KG1 (cell line): ENCODE results near the gene ANK3.

Experiments
- DNase-seq: peaks from one replicate; lab custom pipeline; 2025; lab: John Stamatoyannopoulos, UW

Gene ANK3

GRCh38 chr10:60138842-60139241 lies 250.8 kb downstream of the ANK3 start:
- DNase-seq = no peak

DNA sequence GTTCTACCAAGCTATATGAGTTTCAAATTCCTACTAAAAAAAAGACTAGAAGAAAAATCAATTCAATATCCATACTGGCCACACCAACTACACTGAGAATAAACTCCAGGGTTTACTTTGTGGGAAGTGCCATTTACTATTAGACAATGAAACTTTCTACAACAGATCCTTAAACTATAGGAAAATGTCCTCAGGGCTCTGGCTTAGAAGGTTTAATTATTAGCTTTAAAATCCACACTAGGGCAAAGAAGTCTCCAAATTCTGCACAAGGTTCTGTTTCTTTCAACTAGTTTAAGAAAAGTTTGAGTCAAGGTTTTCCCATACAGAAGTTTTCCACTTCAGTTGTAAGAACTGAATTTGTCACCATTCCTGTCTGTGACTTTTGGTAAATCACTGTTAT lies 251.6 kb downstream of the ANK3 start:
- DNase-seq = no peak

DNA sequence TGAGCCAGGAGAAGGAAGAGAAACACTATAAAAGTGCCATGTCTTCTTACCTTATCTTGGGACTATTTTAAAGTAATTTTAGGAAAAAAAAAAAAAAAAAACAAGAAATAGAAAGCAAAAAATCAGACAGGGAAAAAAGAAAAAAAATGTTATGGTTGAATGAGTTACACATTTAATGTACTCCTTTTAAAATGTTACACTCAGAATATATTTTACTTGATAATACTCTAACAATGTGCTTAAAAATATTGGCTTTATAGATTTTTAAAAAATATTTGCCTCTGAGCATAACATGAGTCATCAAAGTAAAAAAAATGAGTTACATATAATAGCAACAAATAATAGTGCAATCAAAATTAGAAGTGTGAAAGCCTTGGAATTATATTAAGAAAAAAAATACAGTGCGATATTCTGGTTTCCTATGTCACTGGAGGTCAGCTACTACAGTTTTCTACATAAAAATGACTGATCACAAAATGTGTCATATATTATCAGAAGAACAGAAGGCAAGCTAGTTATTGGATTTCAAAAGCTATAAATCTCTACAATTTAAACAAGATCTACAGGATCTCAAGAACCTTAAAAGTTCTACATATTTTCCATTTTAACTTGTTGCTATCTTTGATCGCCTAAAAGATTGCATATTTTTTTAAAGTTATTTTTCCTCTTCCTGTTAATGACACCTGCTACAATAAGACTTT lies 252.2 kb downstream of the ANK3 start:
- DNase-seq = no peak

DNA sequence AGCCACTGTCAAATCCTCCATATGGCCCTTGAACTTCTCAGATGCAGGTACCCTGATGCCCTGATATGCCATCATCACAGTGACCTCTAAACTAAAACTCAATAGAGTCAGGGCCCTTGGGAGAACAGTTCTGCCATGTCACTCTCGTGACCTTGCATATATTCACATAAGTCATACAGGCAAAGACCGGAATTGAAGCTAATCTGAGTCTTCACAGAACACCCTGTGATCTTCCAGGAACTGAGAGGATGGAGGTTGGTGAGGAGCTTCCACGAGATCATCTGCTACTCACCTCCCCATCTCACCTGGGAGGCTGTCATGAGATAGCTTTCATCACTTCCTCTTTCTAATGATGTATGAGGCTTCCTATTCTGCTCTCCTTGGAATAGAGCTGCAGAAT lies 254.7 kb downstream of the ANK3 start:
- no peak for DNase-seq

DNA sequence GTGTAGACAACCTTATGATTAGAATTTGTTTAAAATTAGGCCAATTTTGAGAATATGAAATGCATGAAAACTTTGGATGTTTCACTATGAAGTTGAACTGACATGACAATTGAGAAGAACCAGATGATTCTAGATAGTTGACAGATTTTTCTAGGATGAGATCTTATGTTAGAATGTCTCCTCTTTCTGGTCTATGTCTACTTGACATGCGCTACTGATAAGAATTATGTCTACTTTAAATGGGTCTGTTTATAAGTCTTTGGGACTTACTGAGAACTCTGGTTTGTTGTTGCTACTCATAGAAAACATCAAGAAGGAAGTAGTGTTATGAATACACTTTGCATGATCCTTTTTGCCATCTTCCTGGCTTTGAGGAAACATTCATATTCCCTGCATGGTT lies 255.1 kb downstream of the ANK3 start:
- DNase-seq = no peak

GRCh38 chr10:60130130-60130579 lies 259.5 kb downstream of the ANK3 start:
- no peak for DNase-seq

- no peak for DNase-seq
Observed at GRCh38 chr10:60125895-60126294, 263.8 kb downstream of the ANK3 start.

GRCh38 chr10:60124536-60124935 lies 265.1 kb downstream of the ANK3 start:
- DNase-seq = no peak

DNA sequence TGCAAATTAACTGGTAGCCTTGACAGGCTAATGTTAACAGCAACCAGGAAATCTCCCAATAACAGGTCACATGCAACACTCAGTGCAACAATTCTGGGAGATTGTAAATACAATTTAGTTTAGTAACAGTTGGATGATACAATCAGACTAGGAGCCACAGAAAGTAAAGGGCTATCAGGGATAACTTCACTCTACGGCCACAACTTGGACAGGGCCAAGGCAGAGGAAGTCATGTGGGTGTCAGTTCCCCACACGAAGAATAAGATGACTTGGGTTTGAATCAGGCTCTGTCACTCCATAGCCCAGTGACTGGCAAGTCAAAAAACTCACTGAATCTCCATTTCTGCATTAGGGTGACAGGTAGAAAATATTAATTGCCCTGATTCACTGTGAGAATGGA lies 266.0 kb downstream of the ANK3 start:
- no peak for DNase-seq

DNA sequence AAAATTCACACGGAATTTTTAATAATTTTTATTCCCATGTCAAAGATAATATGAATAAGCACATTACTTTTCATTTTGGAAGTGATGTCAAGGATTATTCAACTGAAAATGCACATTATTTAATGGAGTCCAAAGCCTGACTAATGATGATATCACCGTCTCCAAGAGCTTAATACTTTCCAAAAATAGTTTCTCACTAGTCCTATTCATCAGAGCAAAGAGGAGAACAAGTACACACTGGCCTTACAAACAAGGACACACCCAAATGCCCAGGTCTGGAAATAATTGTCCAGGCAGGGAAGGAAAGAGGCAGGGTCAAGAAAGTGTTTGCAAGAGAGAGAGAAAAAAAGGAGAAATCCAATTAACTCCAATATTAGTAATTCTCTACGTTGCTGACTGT lies 266.5 kb downstream of the ANK3 start:
- no peak for DNase-seq

GRCh38 chr10:60122190-60122589 lies 267.5 kb downstream of the ANK3 start:
- no peak for DNase-seq

DNA sequence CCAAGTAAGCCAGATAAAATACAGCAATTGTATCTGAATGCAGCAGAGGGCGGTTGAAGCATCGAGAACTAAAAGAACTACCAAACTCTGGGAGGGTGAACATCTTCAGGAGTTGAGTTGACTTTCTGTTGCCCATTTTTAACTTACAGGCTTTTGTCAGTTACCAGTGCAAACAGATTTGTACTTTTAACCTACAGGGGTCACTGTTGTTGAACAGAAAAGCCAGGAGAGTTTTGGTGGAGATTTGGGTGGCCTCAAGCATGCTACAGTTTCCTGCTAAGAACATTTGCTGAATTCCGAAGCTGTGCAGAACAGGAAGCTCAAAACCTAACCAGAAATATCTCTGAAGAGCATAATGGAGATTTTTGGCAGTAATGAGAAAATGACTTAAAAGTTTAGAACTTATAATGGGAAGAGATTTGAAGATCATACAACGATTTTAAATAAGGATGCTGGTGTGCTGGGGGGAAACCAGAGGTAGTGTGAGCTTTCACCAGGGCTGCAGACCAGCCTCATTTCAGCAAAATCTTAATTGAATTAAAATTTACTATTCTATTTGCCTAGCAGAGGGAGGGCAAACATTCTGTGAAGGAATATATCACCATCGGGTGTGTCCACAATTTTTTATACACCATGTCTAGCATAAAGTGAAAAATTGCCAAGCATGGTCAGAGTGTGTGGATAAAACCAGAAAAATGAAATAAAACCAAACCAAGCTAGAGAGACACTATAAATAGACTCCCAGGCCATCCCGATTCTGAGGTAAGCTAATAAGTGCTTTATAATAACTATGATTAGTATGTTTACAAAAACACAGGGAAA lies 274.7 kb downstream of the ANK3 start:
- no peak for DNase-seq

DNA sequence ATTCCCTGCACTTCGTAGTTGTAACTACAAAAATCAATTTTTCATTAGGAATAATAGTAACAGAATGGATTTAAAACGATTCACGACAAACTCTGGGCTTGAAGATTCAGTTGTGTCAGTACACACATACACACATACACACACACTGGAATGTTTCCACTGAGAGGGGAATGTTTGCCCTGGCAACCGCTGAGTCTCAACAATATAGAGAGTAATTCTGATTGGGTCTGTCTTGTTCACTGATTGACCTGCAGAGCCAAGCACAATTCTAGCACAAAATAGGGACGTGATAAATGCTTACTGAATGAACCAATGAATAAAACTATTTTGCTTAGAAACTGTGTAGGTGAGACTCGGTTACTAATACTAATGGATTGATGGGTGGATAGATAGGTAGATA lies 278.9 kb downstream of the ANK3 start:
- no peak for DNase-seq

GRCh38 chr10:60107308-60107976 lies 282.2 kb downstream of the ANK3 start:
- DNase-seq = no peak

DNA sequence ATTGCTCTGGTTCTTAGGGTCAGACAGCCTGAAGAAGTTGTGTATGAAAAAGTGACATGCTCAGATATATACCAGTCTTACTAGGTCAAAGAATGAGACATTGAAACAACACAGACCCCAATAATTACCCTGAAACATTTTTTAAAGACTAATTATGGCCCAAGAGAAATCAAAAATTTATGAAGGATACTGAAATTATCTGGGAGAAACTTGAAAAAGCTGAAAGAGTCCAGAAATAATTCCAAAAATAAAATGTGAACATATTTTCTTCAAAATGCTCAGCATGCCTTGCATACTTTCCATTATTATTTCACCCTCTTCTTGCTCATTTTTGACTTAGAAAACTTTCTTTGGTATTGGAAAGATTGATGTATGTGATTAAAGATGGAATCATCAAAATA lies 284.4 kb downstream of the ANK3 start:
- DNase-seq = no peak

- no peak for DNase-seq
Observed at GRCh38 chr10:60101821-60102220, 287.9 kb downstream of the ANK3 start.

DNA sequence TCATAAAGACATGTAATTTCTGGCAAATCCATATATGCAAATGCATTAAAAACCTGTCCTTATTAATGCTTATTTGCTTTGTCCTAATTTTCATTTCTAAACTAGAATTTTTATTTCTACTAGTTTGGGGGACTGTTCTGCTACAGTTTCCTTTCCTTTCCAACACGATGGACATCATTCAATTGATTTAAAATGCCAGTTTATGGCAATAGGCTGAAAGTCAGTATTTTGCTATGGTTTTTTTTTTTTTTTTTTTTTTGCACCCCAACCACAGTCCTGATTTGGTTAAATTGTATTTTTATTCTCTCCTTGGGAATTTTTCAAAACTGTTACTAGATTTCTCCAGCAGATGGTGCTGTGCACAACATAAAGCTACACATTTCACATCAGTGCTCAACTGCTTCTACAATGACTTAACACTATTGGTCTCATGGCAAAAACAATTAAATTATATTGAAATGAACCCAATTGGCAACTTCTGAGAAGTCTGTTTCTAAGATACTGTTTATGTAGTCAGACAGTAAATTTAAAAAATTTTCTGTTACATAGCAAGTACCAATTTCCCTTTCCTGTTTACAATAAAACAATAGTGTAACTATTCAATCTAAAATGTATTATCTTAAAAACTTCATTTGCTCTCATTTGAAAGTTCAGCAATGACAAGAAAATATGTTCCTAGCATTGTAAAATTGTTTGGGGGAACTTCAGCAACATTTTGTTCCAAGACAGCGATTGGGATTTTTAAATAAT lies 289.5 kb downstream of the ANK3 start:
- DNase-seq = no peak

DNA sequence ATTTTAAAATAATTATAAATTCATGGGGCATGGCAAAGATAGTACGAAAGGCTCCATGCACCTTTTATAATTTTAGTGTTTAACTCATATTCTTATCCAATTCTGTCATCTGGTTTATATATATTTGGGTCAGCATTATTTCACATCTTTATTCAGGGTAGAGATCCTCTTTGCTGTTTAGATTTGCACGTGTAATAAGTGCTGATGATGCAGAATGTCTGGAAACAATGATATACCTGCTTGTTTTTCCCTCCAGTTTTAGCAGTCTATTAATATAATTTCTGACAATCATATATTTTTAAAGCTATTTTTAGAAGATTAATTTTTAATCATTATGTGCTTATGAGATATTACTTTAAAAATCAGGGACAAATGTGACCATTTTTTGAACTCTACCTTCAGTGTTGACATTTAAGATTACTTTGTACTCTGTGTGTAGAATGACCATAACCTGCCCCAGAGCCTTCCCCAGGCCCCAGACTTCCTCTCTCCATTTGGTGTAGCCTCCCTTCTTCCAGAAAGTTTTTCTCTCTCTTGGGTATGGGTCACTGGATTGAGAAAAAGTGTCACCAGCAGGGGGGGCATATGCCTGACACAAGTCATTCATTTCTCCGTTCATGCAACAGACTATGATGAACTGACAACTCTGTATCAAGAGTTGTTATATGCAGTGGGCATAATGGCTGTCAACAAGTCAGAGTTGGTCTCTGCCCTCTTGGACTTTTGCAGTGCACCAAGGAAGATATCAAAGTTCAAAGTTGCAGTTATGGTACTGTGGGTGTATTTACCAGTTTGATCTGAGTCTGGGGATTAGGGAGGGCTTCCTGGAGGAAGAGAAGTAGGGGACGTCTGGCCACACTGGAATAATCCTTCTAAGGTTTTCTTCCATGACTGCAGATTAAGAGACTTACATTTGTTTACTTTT lies 290.7 kb downstream of the ANK3 start:
- DNase-seq = no peak

DNA sequence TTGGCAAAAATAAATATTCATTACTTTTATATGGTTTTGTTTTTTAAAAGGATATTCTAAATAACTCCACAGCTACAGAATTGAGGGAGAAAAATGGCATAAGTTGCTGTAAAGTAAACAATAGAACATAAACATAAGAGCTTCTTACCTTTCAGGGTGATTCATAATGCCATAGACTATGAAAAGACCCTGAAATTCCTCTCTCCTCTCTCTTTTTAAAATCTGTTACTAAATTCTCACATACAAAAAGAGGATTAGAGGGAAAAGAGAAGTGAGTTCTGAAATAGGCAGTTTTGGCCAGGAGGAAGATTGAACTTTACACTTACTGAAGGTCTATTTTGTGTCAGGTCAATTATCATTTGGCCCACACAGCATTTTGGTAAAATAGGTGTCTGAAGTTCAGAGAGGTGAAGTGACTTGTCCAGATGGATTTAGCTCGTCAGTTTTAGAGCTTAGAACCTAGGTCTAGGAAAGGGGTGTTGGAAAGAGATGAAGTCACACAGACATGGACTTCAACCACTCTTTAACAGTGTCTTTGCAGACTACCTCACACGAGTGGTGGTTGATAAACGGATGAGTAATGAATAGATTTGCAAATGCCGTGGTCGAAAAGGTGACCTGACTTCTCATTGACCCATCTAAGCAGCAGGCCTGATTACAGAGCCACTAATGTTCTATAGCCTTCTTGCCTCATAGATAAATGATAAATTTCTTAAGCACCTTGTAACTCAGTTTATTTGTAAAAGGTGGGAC lies 292.7 kb downstream of the ANK3 start:
- no peak for DNase-seq

DNA sequence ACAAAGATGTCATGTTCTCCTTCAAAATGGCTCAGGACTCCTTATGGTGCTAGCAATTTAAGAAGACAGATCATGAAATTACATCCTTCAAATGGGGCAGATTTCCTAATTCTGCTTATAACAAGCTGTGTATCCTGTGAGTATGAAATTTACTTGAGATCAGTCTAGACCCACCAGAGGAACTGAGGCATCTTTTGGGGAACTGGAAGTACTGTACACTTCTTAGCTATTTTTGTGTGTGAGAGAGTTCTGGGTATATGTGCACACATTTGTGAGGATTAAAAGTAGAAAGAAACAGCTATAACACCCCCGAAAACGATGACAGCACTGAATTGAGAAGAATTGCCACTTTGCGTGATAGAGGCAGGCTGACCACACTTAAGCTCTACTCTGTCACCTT lies 296.4 kb downstream of the ANK3 start:
- DNase-seq = no peak
